ENCODE results near the gene CGNL1.

CGNL1 gene

DNA sequence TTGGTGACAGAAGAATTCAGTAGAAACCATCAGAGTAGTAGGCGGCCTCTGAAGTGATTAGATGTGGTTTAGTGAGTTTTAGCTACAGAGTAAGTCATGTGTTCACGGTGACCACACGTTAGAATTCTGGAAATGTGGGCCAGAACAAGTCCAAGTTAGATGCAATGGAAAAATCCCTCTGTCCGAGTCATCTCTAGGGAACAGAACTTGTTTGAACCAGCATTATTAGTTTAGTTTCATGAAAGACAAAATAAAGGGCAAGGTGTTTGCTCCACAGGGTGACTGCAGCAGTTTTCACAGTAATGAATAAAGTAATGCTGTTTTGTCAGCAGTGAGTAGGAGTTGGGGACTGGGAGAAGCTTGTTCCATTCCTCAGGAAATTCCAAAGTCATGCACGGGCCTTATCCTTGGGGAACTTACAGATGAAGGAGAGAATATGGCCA lies 100.2 kb downstream of the CGNL1 start:
- TF ChIP-seq CTCF (IDR thresholded peaks at IDR 0.05; ENCODE audit: low read depth, low read length), result no peak
- H3K4me3 ChIP-seq (ENCODE audit: low read depth, low read length), result no peak overlapping the region

GRCh38 chr15:57477736-57478522 lies 101.6 kb downstream of the CGNL1 start:
- H3K4me3 ChIP-seq (ENCODE audit: low read depth, low read length), result no peak overlapping the region
- TF ChIP-seq CTCF (IDR thresholded peaks at IDR 0.05; ENCODE audit: low read depth, low read length), result no peak

- H3K4me3 ChIP-seq (ENCODE audit: low read depth, low read length), result no peak overlapping the region
- no peak for TF ChIP-seq CTCF (IDR thresholded peaks at IDR 0.05; ENCODE audit: low read depth, low read length)
These were observed 102.7 kb downstream of the CGNL1 start for GRCh38 chr15:57479005-57479404.

DNA sequence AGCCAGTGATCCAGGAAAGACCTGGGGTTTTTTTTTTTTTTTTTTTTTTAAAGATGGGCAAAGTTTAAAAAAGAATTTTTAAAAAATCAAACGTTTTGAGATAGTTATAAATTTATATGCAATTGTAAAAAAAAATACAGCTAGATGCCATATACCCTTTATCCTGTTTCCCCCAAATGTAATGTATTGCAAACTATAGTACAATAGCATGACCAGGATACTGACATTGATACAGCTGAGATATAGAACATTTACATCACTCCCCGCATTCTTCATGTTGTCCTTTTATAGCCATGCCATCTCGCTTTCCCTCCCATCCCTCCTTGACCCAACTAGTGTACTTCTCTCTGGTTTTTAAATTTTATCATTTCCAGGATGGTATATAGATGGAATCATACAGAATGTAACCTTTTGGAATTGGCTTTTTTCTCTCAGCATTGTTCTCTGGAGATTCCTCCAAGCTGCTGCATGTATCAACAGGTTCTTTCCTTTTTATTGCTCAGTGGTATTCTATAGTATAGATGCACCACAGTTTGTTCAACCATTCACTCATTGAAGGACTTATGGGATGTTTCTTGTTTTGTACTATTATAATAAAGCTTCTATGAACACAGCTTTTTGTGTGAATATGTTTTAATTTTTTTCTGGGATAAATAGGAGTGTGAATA lies 104.9 kb downstream of the CGNL1 start:
- no peak for TF ChIP-seq CTCF (IDR thresholded peaks at IDR 0.05; ENCODE audit: low read depth, low read length)
- H3K4me3 ChIP-seq (ENCODE audit: low read depth, low read length), result no peak overlapping the region

DNA sequence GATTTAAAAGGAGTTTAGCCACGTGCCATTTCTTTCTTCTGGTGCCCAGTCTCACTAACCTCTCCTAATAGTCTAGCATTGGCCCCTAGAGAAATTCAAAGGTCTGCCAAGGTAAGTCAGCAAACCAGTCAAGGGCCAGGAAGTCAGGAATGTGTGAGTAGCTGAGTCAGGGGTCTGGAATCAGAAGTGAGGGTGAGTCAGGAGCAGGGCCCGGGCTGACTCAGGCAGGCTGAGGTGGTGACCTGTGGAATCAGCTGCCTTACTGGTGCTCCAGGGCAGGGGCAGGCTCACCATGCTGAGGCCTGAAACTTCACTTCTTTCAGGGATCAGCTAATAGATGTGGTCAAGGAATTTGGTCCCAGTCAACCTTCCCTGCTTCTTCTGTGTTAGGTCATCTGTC lies 109.6 kb downstream of the CGNL1 start:
- TF ChIP-seq CTCF (IDR thresholded peaks at IDR 0.05; ENCODE audit: low read depth, low read length), result no peak
- no peak overlapping the region for H3K4me3 ChIP-seq (ENCODE audit: low read depth, low read length)

GRCh38 chr15:57486833-57487232 lies 110.5 kb downstream of the CGNL1 start:
- TF ChIP-seq CTCF (IDR thresholded peaks at IDR 0.05; ENCODE audit: low read depth, low read length), result no peak
- no peak overlapping the region for H3K4me3 ChIP-seq (ENCODE audit: low read depth, low read length)

DNA sequence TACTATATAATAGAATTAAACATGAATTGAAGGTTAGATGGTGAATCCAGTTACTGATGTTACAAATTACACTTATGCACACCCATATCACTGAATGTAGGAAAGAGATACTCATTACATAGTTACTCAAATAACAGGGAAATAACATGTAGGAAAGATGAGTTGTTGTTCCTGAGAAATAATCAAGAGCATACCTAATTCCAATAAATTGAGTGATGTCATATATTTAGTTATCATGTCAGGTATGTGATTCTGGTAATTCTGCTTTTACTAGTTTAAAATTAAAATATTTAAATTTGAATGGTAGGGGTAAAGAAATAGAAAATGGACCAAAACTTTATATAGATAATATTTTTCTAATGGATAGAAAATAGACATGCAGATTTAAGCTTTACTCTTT lies 112.8 kb downstream of the CGNL1 start:
- no peak overlapping the region for H3K4me3 ChIP-seq (ENCODE audit: low read depth, low read length)
- TF ChIP-seq CTCF (IDR thresholded peaks at IDR 0.05; ENCODE audit: low read depth, low read length), result no peak
